Astrocyte (in vitro differentiated cells and primary cell): Measurements from ENCODE around the gene THRB. TPM values are rescaled to one million over a fixed set of nuclear protein-coding genes. Genes with fewer than 3 reads are reported as not detected.

Experiments used
- DNase-seq: peaks from one replicate; pipeline ENCODE4 v3.0.0-alpha.2; 2010; ENCODE audit warnings: low read depth
- FAIRE-seq: peaks from 2 replicates; lab custom pipeline; 2011; peaks lifted over from hg19 to GRCh38; lab: Jason Lieb, UNC
- H2AFZ ChIP-seq: 2 replicates; pipeline ENCODE4 v1.6.0; 2012; ENCODE audit warnings: low read depth, low read length, inconsistent platforms
- H3K27ac ChIP-seq: 2 replicates; pipeline ENCODE4 v1.5.1; 2011; ENCODE audit warnings: low read depth, low read length, inconsistent platforms
- H3K27me3 ChIP-seq: 2 replicates; pipeline ENCODE4 v1.6.0; 2011; ENCODE audit warnings: low read length, inconsistent platforms; ENCODE audit not compliant: insufficient read depth
- H3K36me3 ChIP-seq: 2 replicates; pipeline ENCODE4 v1.5.1; 2011; ENCODE audit warnings: low read length, inconsistent platforms; ENCODE audit not compliant: insufficient read depth
- H3K4me1 ChIP-seq: 2 replicates; pipeline ENCODE4 v1.5.1; 2011; ENCODE audit warnings: low read length, inconsistent platforms; ENCODE audit not compliant: insufficient read depth
- H3K4me2 ChIP-seq: 2 replicates; pipeline ENCODE4 v1.6.0; 2012; ENCODE audit warnings: low read length, inconsistent platforms
- H3K4me3 ChIP-seq: 2 replicates; pipeline ENCODE4 v1.5.1; 2011; ENCODE audit warnings: low read depth, mild to moderate bottlenecking, low read length, inconsistent platforms; ENCODE audit not compliant: insufficient read depth
- H3K79me2 ChIP-seq: 2 replicates; pipeline ENCODE4 v1.6.0; 2012; ENCODE audit warnings: mild to moderate bottlenecking, low read length, inconsistent platforms; ENCODE audit not compliant: insufficient read depth
- H3K9ac ChIP-seq: 2 replicates; pipeline ENCODE4 v1.6.0; 2012; ENCODE audit warnings: mild to moderate bottlenecking, low read length, inconsistent platforms
- H3K9me3 ChIP-seq: 2 replicates; pipeline ENCODE4 v1.5.1; 2012; ENCODE audit warnings: low read depth, mild to moderate bottlenecking, low read length, inconsistent platforms; ENCODE audit not compliant: insufficient read depth
- H4K20me1 ChIP-seq: 2 replicates; pipeline ENCODE4 v1.6.0; 2012; ENCODE audit warnings: low read length, inconsistent platforms; ENCODE audit not compliant: insufficient read depth
- H3K27ac Mint-ChIP-seq: one replicate; pipeline ENCODE4 v1.8.0; 2021; ENCODE audit warnings: mild to moderate bottlenecking, mixed read lengths; ENCODE audit not compliant: unreplicated experiment
- H3K27me3 Mint-ChIP-seq: one replicate; pipeline ENCODE4 v1.8.0; 2021; ENCODE audit warnings: low read depth, mixed read lengths; ENCODE audit not compliant: unreplicated experiment
- H3K36me3 Mint-ChIP-seq: one replicate; pipeline ENCODE4 v1.8.0; 2021; ENCODE audit warnings: low read depth, mixed read lengths; ENCODE audit not compliant: unreplicated experiment
- H3K4me1 Mint-ChIP-seq: one replicate; pipeline ENCODE4 v1.8.0; 2021; ENCODE audit warnings: low read depth, mixed read lengths; ENCODE audit not compliant: unreplicated experiment
- H3K4me3 Mint-ChIP-seq: one replicate; pipeline ENCODE4 v1.8.0; 2021; ENCODE audit warnings: mild to moderate bottlenecking, moderate library complexity, mixed read lengths; ENCODE audit not compliant: unreplicated experiment
- H3K9me3 Mint-ChIP-seq: one replicate; pipeline ENCODE4 v1.8.0; 2021; ENCODE audit warnings: mild to moderate bottlenecking, mixed read lengths; ENCODE audit not compliant: unreplicated experiment
- EZH2 ChIP-seq: IDR thresholded peaks from 2 replicates; pipeline ENCODE4 v1.6.1; 2012; ENCODE audit warnings: mild to moderate bottlenecking, low read length, inconsistent platforms; ENCODE audit not compliant: insufficient read depth
- total RNA-seq: library from RNA; stranded (reverse); gene quantifications from 2 replicates; pipeline ENCODE4 v1.2.1, GENCODE V29; 2021
- TF ChIP-seq, protein P1 (sequence below): IDR thresholded peaks from 2 replicates; pipeline ENCODE4 v1.5.1; 2011; ENCODE audit warnings: low read depth, mild to moderate bottlenecking, inconsistent platforms, low read length, moderate library complexity; ENCODE audit not compliant: insufficient read depth

The THRB gene
- total RNA-seq, 1 donor from 2014 or later, result 8.5 TPM

- H2AFZ ChIP-seq, result no peak overlapping the region
- H3K27me3 ChIP-seq, result no peaks in the 10 kb centered on the region
- no peak overlapping the region for H3K4me2 ChIP-seq
- H3K4me3 ChIP-seq, result no peak overlapping the region
- peaks cover 18% of the 10 kb centered on the region for H3K4me1 Mint-ChIP-seq
- H3K79me2 ChIP-seq, result no peaks in the 10 kb centered on the region
- peak overlapping the region; percentile 49 for H3K27ac Mint-ChIP-seq
- H3K4me3 Mint-ChIP-seq, result no peak overlapping the region
- peak; percentile 57 for DNase-seq
- no peak overlapping the region for H3K9ac ChIP-seq
- H3K4me1 ChIP-seq, result no peaks in the 10 kb centered on the region
- FAIRE-seq, result no peak
- H3K36me3 Mint-ChIP-seq, result no peaks in the 10 kb centered on the region
- H3K36me3 ChIP-seq, result no peaks in the 10 kb centered on the region
- H3K9me3 Mint-ChIP-seq, result no peaks in the 10 kb centered on the region
- TF ChIP-seq, protein P1, sequence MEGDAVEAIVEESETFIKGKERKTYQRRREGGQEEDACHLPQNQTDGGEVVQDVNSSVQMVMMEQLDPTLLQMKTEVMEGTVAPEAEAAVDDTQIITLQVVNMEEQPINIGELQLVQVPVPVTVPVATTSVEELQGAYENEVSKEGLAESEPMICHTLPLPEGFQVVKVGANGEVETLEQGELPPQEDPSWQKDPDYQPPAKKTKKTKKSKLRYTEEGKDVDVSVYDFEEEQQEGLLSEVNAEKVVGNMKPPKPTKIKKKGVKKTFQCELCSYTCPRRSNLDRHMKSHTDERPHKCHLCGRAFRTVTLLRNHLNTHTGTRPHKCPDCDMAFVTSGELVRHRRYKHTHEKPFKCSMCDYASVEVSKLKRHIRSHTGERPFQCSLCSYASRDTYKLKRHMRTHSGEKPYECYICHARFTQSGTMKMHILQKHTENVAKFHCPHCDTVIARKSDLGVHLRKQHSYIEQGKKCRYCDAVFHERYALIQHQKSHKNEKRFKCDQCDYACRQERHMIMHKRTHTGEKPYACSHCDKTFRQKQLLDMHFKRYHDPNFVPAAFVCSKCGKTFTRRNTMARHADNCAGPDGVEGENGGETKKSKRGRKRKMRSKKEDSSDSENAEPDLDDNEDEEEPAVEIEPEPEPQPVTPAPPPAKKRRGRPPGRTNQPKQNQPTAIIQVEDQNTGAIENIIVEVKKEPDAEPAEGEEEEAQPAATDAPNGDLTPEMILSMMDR, result no peak
- no peak for TF ChIP-seq EZH2
- H4K20me1 ChIP-seq, result no peaks in the 10 kb centered on the region
- no peaks in the 10 kb centered on the region for H3K9me3 ChIP-seq
- no peak overlapping the region for H3K27ac ChIP-seq
- H3K27me3 Mint-ChIP-seq, result no peaks in the 10 kb centered on the region
Observed at GRCh38 chr3:24343084-24343783, 151.4 kb downstream of the THRB start.

DNA sequence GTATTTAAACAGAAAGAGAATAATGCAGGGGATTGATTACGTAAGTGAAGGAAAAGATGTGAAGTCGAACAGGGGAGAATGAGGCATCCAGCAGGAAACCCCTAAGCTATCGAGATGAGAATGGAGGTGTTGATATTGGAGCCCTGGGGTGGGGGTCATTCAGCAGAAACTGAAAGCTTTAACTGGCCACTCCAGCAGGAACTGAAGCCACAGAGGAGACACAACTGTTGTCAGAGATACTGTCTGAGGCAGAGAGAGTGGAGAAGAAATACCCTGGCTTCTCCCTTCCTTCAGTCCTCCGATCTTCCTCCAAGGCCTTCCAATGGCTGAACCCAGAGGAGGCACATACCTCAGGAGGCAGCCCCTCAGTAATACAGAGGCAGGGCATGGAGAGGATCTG lies 152.4 kb downstream of the THRB start:
- H3K4me3 Mint-ChIP-seq, result no peak overlapping the region
- no peaks in the 10 kb centered on the region for H3K4me1 ChIP-seq
- FAIRE-seq (no peak), DNase-seq (no peak)
- H3K9me3 Mint-ChIP-seq, result no peaks in the 10 kb centered on the region
- no peak overlapping the region for H3K27ac ChIP-seq
- no peaks in the 10 kb centered on the region for H4K20me1 ChIP-seq
- no peaks in the 10 kb centered on the region for H3K36me3 Mint-ChIP-seq
- H3K27me3 ChIP-seq, result no peaks in the 10 kb centered on the region
- H3K36me3 ChIP-seq, result no peaks in the 10 kb centered on the region
- H3K79me2 ChIP-seq, result no peaks in the 10 kb centered on the region
- no peak overlapping the region for H3K4me3 ChIP-seq
- H3K4me1 Mint-ChIP-seq, result peaks cover 18% of the 10 kb centered on the region
- no peak for TF ChIP-seq EZH2
- TF ChIP-seq, protein P1, result no peak
- H3K27ac Mint-ChIP-seq, result no peak overlapping the region
- H3K4me2 ChIP-seq, result no peak overlapping the region
- H3K9me3 ChIP-seq, result no peaks in the 10 kb centered on the region
- no peak overlapping the region for H3K9ac ChIP-seq
- no peaks in the 10 kb centered on the region for H3K27me3 Mint-ChIP-seq
- no peak overlapping the region for H2AFZ ChIP-seq

GRCh38 chr3:24341668-24342067 lies 153.0 kb downstream of the THRB start:
- Histone ChIP-seq H3K4me1 (no peaks in the 10 kb centered on the region), H4K20me1 (no peaks in the 10 kb centered on the region), H3K27ac (no peak overlapping the region), H3K9ac (no peak overlapping the region), H3K79me2 (no peaks in the 10 kb centered on the region), H2AFZ (no peak overlapping the region), H3K4me2 (no peak overlapping the region), H3K4me3 (no peak overlapping the region), H3K27me3 (no peaks in the 10 kb centered on the region), H3K9me3 (no peaks in the 10 kb centered on the region), H3K36me3 (no peaks in the 10 kb centered on the region)
- no peaks in the 10 kb centered on the region for H3K36me3 Mint-ChIP-seq
- H3K27ac Mint-ChIP-seq, result no peak overlapping the region
- no peak overlapping the region for H3K4me3 Mint-ChIP-seq
- peaks cover 18% of the 10 kb centered on the region for H3K4me1 Mint-ChIP-seq
- DNase-seq (no peak), FAIRE-seq (no peak)
- TF ChIP-seq, protein P1, result no peak
- no peak for TF ChIP-seq EZH2
- H3K9me3 Mint-ChIP-seq, result no peaks in the 10 kb centered on the region
- H3K27me3 Mint-ChIP-seq, result no peaks in the 10 kb centered on the region
